ENCODE measurements around the gene TRIM15.

GRCh38 chr6:30162265-30163089 is 869 bp upstream of the TRIM15 start:
- TF ChIP-seq CTCF (IDR thresholded peaks at IDR 0.05) = no peak
- no peak for TF ChIP-seq POLR2A (IDR thresholded peaks at IDR 0.05)
